Right lobe of liver (tissue), 6 donors: Measurements from ENCODE around the gene FBXL17. TPM values are rescaled to one million over a fixed set of nuclear protein-coding genes. Genes with fewer than 3 reads are reported as not detected.

Source experiments
- ATAC-seq, 4 donors: fragments of 200-7000 bp; cut with Tn5 transposase; one replicate each; pipeline ENCODE4 v1.9.1; 2020; ENCODE audit warnings: mild to moderate bottlenecking in 4 of 4, moderate library complexity in 4 of 4
- DNase-seq, 3 donors: peaks; one replicate each; pipeline ENCODE4 v3.0.0-alpha.2; 2020
- H3K27ac ChIP-seq, 3 donors: fragments of 200-600 bp; one replicate each; pipeline ENCODE4 v1.8.0; 2022
- H3K27me3 ChIP-seq, 2 donors: fragments of 200-600 bp; one replicate each; pipeline ENCODE4 v1.8.0; 2022
- H3K36me3 ChIP-seq, 4 donors: fragments of 200-600 bp; sonication (generic) in 1 of 4; one replicate each; pipeline versions ENCODE4 v1.5.1 to v1.8.0; 2017 to 2022; ENCODE audit warnings: control low read depth in 1 of 4
- H3K4me1 ChIP-seq, 4 donors: fragments of 200-600 bp; sonication (generic) in 1 of 4; one replicate each; pipeline versions ENCODE4 v1.5.1 to v1.8.0; 2017 to 2022; ENCODE audit warnings: control low read depth in 1 of 4
- H3K4me3 ChIP-seq, 3 donors: fragments of 200-600 bp; one replicate each; pipeline ENCODE4 v1.8.0; 2022
- H3K9me3 ChIP-seq, 4 donors: fragments of 200-600 bp; sonication (generic) in 1 of 4; one replicate each; pipeline versions ENCODE4 v1.5.1 to v1.8.0; 2017 to 2022; ENCODE audit warnings: control low read depth in 1 of 4
- CTCF ChIP-seq, 4 donors: fragments of 200-600 bp in 3 of 4; fragments of 450-650 bp in 1 of 4; IDR thresholded peaks; one replicate each; pipeline versions ENCODE4 v1.5.1 to v1.8.0; 2016 to 2022; ENCODE audit warnings: antibody characterized with exemption in 4 of 4, mild to moderate bottlenecking in 2 of 4
- POLR2A ChIP-seq: fragments of 450-650 bp; IDR thresholded peaks from one replicate; pipeline ENCODE4 v1.6.1; 2017; ENCODE audit warnings: antibody characterized with exemption, mild to moderate bottlenecking
- WGBS: methylation state at CpG from one replicate; pipeline ENCODE4 v1.1.6; 2018; ENCODE audit warnings: low coverage, low lambda C conversion rate; ENCODE audit not compliant: insufficient coverage; ENCODE audit errors: missing lambda C conversion rate; 5-methylcytosine and 5-hydroxymethylcytosine counted together
- intact Hi-C, 2 donors: fragments of 100-400 bp; cut with DNase I; formaldehyde crosslinking; loops; one replicate each; pipeline versions ENCODE4 v1.11.2 to v1.14.1; 2022
- total RNA-seq, 6 experiments: library from RNA; depleted of rRNA in 2 of 6; stranded (reverse); fragments of >200 nt in 2 of 6; fragmentation: NEBNext Ultra II Directional in 3 of 6; extraction: Animal tissue kit (Norgen Biotek cat#: 25700) in 3 of 6; gene quantifications; one replicate each; pipeline versions ENCODE4 v1.1.0 to v1.2.4, GENCODE V29; 2016 to 2023
- donor health status: DM: no; HTN: yes; CAD: no.
- donor health status: DM: no; HTN: no; CAD: no.
- donor health status: DM: no; HTN: no; CAD: no.
- donor health status: DM: no; HTN: yes; CAD: no.
- donor health status: DM: no; HTN: yes; CAD: no.

FBXL17 gene
- total RNA-seq, 6 experiments from 2014 or later, result 7.7 to 10.6 (median 9.1) TPM

GRCh38 chr5:108251350-108251749, 130.5 kb downstream of the FBXL17 start:
- Histone ChIP-seq H3K36me3 (no peaks in the 10 kb centered on the region), H3K9me3 (no peaks in the 10 kb centered on the region), H3K4me3 (no peak overlapping the region), H3K27me3 (no peaks in the 10 kb centered on the region), H3K27ac (no peak overlapping the region), H3K4me1 (peaks cover 0 to 9% (median 0%) of the 10 kb centered on the region in 4 donors)
- no peak for TF ChIP-seq POLR2A
- no peak for TF ChIP-seq CTCF (IDR thresholded peaks at IDR 0.05)
- WGBS, result 95% methylated on average over 1 of the region's 1 CpG
- ATAC-seq (no peak), DNase-seq (no peak)
- intact Hi-C loops, result no loop called here

- Histone ChIP-seq H3K4me3 (no peak overlapping the region), H3K4me1 (no peaks in the 10 kb centered on the region), H3K9me3 (no peaks in the 10 kb centered on the region), H3K27ac (no peak overlapping the region), H3K36me3 (no peaks in the 10 kb centered on the region), H3K27me3 (no peaks in the 10 kb centered on the region)
- intact Hi-C loops, result no loop called here
- DNase-seq (no peak), ATAC-seq (no peak)
- WGBS, result 65% methylated on average over 3 of the region's 3 CpGs
- no peak for TF ChIP-seq CTCF (IDR thresholded peaks at IDR 0.05)
Measured at GRCh38 chr5:108249785-108250426, 132.0 kb downstream of the FBXL17 start.

GRCh38 chr5:108249095-108249784, 132.7 kb downstream of the FBXL17 start:
- no peak for ATAC-seq
- 82% methylated on average over 7 of the region's 7 CpGs for WGBS
- TF ChIP-seq CTCF (IDR thresholded peaks at IDR 0.05) (no peak), POLR2A (no peak)
- intact Hi-C loops, result no loop called here
- no peaks in the 10 kb centered on the region for H3K4me1 ChIP-seq
- no peak overlapping the region for H3K27ac ChIP-seq
- H3K36me3 ChIP-seq, result no peaks in the 10 kb centered on the region
- DNase-seq, result no peak
- no peak overlapping the region for H3K4me3 ChIP-seq
- no peaks in the 10 kb centered on the region for H3K9me3 ChIP-seq
- no peaks in the 10 kb centered on the region for H3K27me3 ChIP-seq

- 85% methylated on average over 8 of the region's 10 CpGs for WGBS
- intact Hi-C loops, result no loop called here
- TF ChIP-seq POLR2A (no peak), CTCF (IDR thresholded peaks at IDR 0.05) (no peak)
Measured at GRCh38 chr5:108238936-108239887, 142.7 kb downstream of the FBXL17 start.

More at GRCh38 chr5:108238936-108239887, 142.7 kb downstream of the FBXL17 start:
- Histone ChIP-seq H3K27ac (no peak overlapping the region), H3K27me3 (no peaks in the 10 kb centered on the region), H3K9me3 (no peaks in the 10 kb centered on the region), H3K4me3 (no peak overlapping the region), H3K4me1 (no peaks in the 10 kb centered on the region), H3K36me3 (no peaks in the 10 kb centered on the region)
- no peak for DNase-seq
- ATAC-seq, result no peak
